HEK293 (cell line): ENCODE results near the gene PPP2R3A.
A peak's percentile ranks its signal among the peaks of the same experiment; 100 is the strongest.

Source experiments
- CTCF ChIA-PET: fragments of 350-600 bp; formaldehyde crosslinking; extraction: SDS; loops from one replicate; lab custom pipeline; 2021; ENCODE audit warnings: antibody characterized with exemption; lab: Yijun Ruan, JAX
- POLR2A ChIA-PET: fragments of 300-600 bp; formaldehyde crosslinking; extraction: SDS; loops from one replicate; lab custom pipeline; 2020; ENCODE audit warnings: antibody characterized with exemption, inconsistent platforms; lab: Yijun Ruan, JAX
- H3K27ac ChIP-seq: fragments of 200-500 bp; sonication (Bioruptor generic); 2 replicates; pipeline ENCODE4 v1.5.1; 2014; ENCODE audit warnings: low read depth, low read length, control low read depth, inconsistent platforms; ENCODE audit errors: extremely low read depth
- H3K36me3 ChIP-seq, 2 experiments: fragments of 200-500 bp in 1 of 2; sonication (Bioruptor generic) in 1 of 2; 1 replicate in 1 of 2; 2 replicates in 1 of 2; pipeline ENCODE4 v1.5.1; 2014 to 2017; ENCODE audit warnings: inconsistent platforms in 2 of 2, low read length in 2 of 2; ENCODE audit not compliant: control insufficient read depth in 2 of 2, insufficient read depth in 1 of 2
- H3K4me1 ChIP-seq: fragments of 200-500 bp; sonication (Bioruptor generic); 2 replicates; pipeline ENCODE4 v1.5.1; 2014; ENCODE audit warnings: mild to moderate bottlenecking, low read length, inconsistent platforms; ENCODE audit not compliant: control insufficient read depth, insufficient read depth
- H3K4me3 ChIP-seq: 2 replicates; pipeline ENCODE4 v1.5.1; 2011; ENCODE audit warnings: low read depth, mild to moderate bottlenecking, control low read depth, low read length, moderate library complexity
- H3K9me3 ChIP-seq: fragments of 200-500 bp; sonication (Bioruptor generic); 2 replicates; pipeline ENCODE4 v1.5.1; 2014; ENCODE audit warnings: low read depth, low read length, inconsistent platforms; ENCODE audit not compliant: control insufficient read depth, insufficient read depth
- CTCF ChIP-seq: fragments of 450-650 bp; formaldehyde crosslinking; IDR thresholded peaks from 2 replicates; pipeline ENCODE4 v1.5.1; 2016; ENCODE audit warnings: missing biosample characterization, missing genetic modification characterization
- FEZF1 ChIP-seq: fragments of 450-650 bp; formaldehyde crosslinking; IDR thresholded peaks from 2 replicates; pipeline ENCODE4 v1.5.1; 2016; ENCODE audit warnings: missing biosample characterization, missing genetic modification characterization
- GLI4 ChIP-seq: fragments of 450-650 bp; formaldehyde crosslinking; IDR thresholded peaks from 2 replicates; pipeline ENCODE4 v1.5.1; 2016; ENCODE audit warnings: missing biosample characterization, missing genetic modification characterization
- IKZF3 ChIP-seq: fragments of 450-650 bp; IDR thresholded peaks from 2 replicates; pipeline ENCODE4 v1.5.0; 2018; ENCODE audit warnings: missing biosample characterization, mild to moderate bottlenecking, missing genetic modification characterization, moderate library complexity
- PRDM4 ChIP-seq: fragments of 450-650 bp; formaldehyde crosslinking; IDR thresholded peaks from 2 replicates; pipeline ENCODE4 v1.5.1; 2017; ENCODE audit warnings: missing biosample characterization, missing genetic modification characterization
- PRDM6 ChIP-seq: fragments of 450-650 bp; formaldehyde crosslinking; IDR thresholded peaks from 2 replicates; pipeline ENCODE4 v1.5.1; 2017; ENCODE audit warnings: missing biosample characterization, missing genetic modification characterization
- TRIM28 ChIP-seq: IDR thresholded peaks from 2 replicates; pipeline ENCODE4 v1.6.1; 2011; ENCODE audit warnings: low read length, control low read depth, borderline replicate concordance
- YY2 ChIP-seq: fragments of 450-650 bp; formaldehyde crosslinking; IDR thresholded peaks from 2 replicates; pipeline ENCODE4 v1.5.1; 2016; ENCODE audit warnings: missing biosample characterization, missing genetic modification characterization
- ZFP37 ChIP-seq: fragments of 450-650 bp; formaldehyde crosslinking; IDR thresholded peaks from 2 replicates; pipeline ENCODE4 v1.5.1; 2016; ENCODE audit warnings: missing biosample characterization, missing genetic modification characterization
- ZFP41 ChIP-seq: fragments of 450-650 bp; formaldehyde crosslinking; IDR thresholded peaks from 2 replicates; pipeline ENCODE4 v1.5.1; 2016; ENCODE audit warnings: missing biosample characterization, missing genetic modification characterization, borderline replicate concordance
- ZNF18 ChIP-seq: fragments of 450-650 bp; formaldehyde crosslinking; IDR thresholded peaks from 2 replicates; pipeline ENCODE4 v1.5.1; 2016; ENCODE audit warnings: missing biosample characterization, missing genetic modification characterization
- ZNF19 ChIP-seq: fragments of 450-650 bp; formaldehyde crosslinking; IDR thresholded peaks from 2 replicates; pipeline ENCODE4; 2016; ENCODE audit warnings: missing biosample characterization, missing genetic modification characterization, low read depth
- ZNF214 ChIP-seq: fragments of 450-650 bp; formaldehyde crosslinking; IDR thresholded peaks from 2 replicates; pipeline ENCODE4 v1.5.1; 2017; ENCODE audit warnings: missing biosample characterization, mild to moderate bottlenecking, missing genetic modification characterization, borderline replicate concordance
- ZNF221 ChIP-seq: fragments of 450-650 bp; formaldehyde crosslinking; IDR thresholded peaks from 2 replicates; pipeline ENCODE4 v1.5.1; 2017; ENCODE audit warnings: missing biosample characterization, missing genetic modification characterization, borderline replicate concordance
- ZNF362 ChIP-seq: fragments of 450-650 bp; formaldehyde crosslinking; IDR thresholded peaks from 2 replicates; pipeline ENCODE4 v1.5.1; 2016; ENCODE audit warnings: missing biosample characterization, missing genetic modification characterization
- ZNF366 ChIP-seq: fragments of 450-650 bp; formaldehyde crosslinking; conservative IDR thresholded peaks from 2 replicates; pipeline ENCODE4 v1.5.1; 2016; ENCODE audit warnings: missing biosample characterization, missing genetic modification characterization
- ZNF394 ChIP-seq: fragments of 450-650 bp; formaldehyde crosslinking; IDR thresholded peaks from 2 replicates; pipeline ENCODE4 v1.5.1; 2016; ENCODE audit warnings: missing biosample characterization, missing genetic modification characterization, mild to moderate bottlenecking, moderate library complexity, borderline replicate concordance
- ZNF48 ChIP-seq: fragments of 450-650 bp; formaldehyde crosslinking; IDR thresholded peaks from 2 replicates; pipeline ENCODE4 v1.5.1; 2016; ENCODE audit warnings: missing biosample characterization, missing genetic modification characterization
- ZNF518A ChIP-seq: fragments of 450-650 bp; formaldehyde crosslinking; conservative IDR thresholded peaks from 2 replicates; pipeline ENCODE4 v1.5.1; 2016; ENCODE audit warnings: low read depth, missing biosample characterization, missing genetic modification characterization
- ZNF621 ChIP-seq: fragments of 450-650 bp; formaldehyde crosslinking; IDR thresholded peaks from 2 replicates; pipeline ENCODE4 v1.5.1; 2017; ENCODE audit warnings: missing biosample characterization, missing genetic modification characterization
- ZSCAN16 ChIP-seq: fragments of 450-650 bp; formaldehyde crosslinking; IDR thresholded peaks from 2 replicates; pipeline ENCODE4 v1.5.1; 2016; ENCODE audit warnings: missing biosample characterization, missing genetic modification characterization

Gene PPP2R3A

GRCh38 chr3:135992072-135992471 is 26.5 kb downstream of the PPP2R3A start:
- Histone ChIP-seq H3K4me1 (0 out of 2 replicates have a peak, but pooled peaks cover 2% of the 10 kb centered on the region), H3K9me3 (no peaks in the 10 kb centered on the region), H3K36me3 (no peaks in the 10 kb centered on the region), H3K27ac (no peak overlapping the region), H3K4me3 (no peak overlapping the region)
- no peak for TF ChIP-seq ZNF221 (tag by site-specific recombination)
- TF ChIP-seq ZNF362 (tag by site-specific recombination), result no peak
- no peak for TF ChIP-seq ZNF214 (tag by site-specific recombination)
- peak; percentile 35; the same call in 1 of the 2 replicates for TF ChIP-seq ZNF366 (tag by site-specific recombination)
- no peak for TF ChIP-seq ZNF19 (tag by site-specific recombination)
- TF ChIP-seq ZNF621 (tag by site-specific recombination), result no peak
- peak; percentile 57 for TF ChIP-seq PRDM6 (tag by site-specific recombination)
- TF ChIP-seq ZNF48, result no peak
- peak; percentile 38 for TF ChIP-seq FEZF1
- ChIA-PET CTCF (no interaction called here), POLR2A (no interaction called here)

GRCh38 chr3:135994708-135995337 is 29.3 kb downstream of the PPP2R3A start:
- H3K27ac ChIP-seq, result no peak overlapping the region
- no peaks in the 10 kb centered on the region for H3K9me3 ChIP-seq
- H3K36me3 ChIP-seq, result no peaks in the 10 kb centered on the region
- H3K4me3 ChIP-seq, result no peak overlapping the region
- ChIA-PET CTCF (no interaction called here), POLR2A (no interaction called here)
- 0 out of 2 replicates have a peak, but pooled peaks cover 2% of the 10 kb centered on the region for H3K4me1 ChIP-seq
- no peak for TF ChIP-seq ZNF18 (tag by site-specific recombination)
- no peak for TF ChIP-seq TRIM28
- no peak for TF ChIP-seq ZFP41 (tag by site-specific recombination)
- TF ChIP-seq CTCF (tag by site-specific recombination), result no peak
- TF ChIP-seq ZSCAN16 (tag by site-specific recombination), result no peak
- TF ChIP-seq ZNF394 (tag by site-specific recombination), result no peak
- TF ChIP-seq GLI4, result no peak
- TF ChIP-seq PRDM4 (tag by site-specific recombination), result no peak
- no peak for TF ChIP-seq ZNF518A (tag by site-specific recombination)
- no peak for TF ChIP-seq ZFP37 (tag by site-specific recombination)
- TF ChIP-seq IKZF3 (tag by site-specific recombination), result no peak
- TF ChIP-seq YY2 (tag by site-specific recombination), result no peak
